Hepatocyte (in vitro differentiated cells): ENCODE data around the gene RB1.

Experiments used
- EZH2 ChIP-seq: fragments of 200-600 bp; sonication (generic); IDR thresholded peaks from 2 replicates; pipeline ENCODE4 v1.6.1; 2016; ENCODE audit warnings: antibody characterized with exemption, mild to moderate bottlenecking, borderline replicate concordance
- TF ChIP-seq, protein P1 (sequence below): fragments of 200-600 bp; sonication (generic); IDR thresholded peaks from 2 replicates; pipeline ENCODE4 v1.5.1; 2016; ENCODE audit warnings: antibody characterized with exemption, mild to moderate bottlenecking; ENCODE audit not compliant: poor library complexity

DNA sequence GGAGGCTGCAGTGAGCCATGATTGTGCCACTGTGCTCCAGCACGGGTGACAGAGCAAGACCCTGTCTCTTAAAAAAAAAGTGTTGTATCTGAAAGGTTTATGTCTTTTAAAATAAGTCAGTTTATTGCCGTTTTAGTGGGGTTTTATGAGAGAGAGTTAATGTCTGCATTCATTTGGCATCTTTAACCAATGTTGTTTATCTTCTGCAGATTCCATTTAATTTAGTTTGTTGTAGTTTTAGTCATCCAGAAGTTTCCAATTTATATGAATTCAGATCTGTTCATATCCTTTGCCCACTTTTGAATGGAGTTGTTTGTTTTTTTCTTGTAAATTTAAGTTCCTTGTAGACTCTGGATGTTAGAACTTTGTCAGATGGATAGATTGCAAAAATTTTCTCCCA lies 146.1 kb downstream of the RB1 start:
- no peak for TF ChIP-seq EZH2
- TF ChIP-seq, protein P1, sequence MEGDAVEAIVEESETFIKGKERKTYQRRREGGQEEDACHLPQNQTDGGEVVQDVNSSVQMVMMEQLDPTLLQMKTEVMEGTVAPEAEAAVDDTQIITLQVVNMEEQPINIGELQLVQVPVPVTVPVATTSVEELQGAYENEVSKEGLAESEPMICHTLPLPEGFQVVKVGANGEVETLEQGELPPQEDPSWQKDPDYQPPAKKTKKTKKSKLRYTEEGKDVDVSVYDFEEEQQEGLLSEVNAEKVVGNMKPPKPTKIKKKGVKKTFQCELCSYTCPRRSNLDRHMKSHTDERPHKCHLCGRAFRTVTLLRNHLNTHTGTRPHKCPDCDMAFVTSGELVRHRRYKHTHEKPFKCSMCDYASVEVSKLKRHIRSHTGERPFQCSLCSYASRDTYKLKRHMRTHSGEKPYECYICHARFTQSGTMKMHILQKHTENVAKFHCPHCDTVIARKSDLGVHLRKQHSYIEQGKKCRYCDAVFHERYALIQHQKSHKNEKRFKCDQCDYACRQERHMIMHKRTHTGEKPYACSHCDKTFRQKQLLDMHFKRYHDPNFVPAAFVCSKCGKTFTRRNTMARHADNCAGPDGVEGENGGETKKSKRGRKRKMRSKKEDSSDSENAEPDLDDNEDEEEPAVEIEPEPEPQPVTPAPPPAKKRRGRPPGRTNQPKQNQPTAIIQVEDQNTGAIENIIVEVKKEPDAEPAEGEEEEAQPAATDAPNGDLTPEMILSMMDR = no peak
